ENCODE measurements around the gene SPON1. TPM values are rescaled to one million over a fixed set of nuclear protein-coding genes. Genes with fewer than 3 reads are reported as not detected.

SPON1 gene
- total and polyA plus RNA-seq, 2 of the 8 experiments (the other 6 are each of a cell fraction or from before 2014, with no cell fraction given): 1.5 to 5.4 TPM

- TF ChIP-seq GABPA (IDR thresholded peaks at IDR 0.05; ENCODE audit: borderline replicate concordance, insufficient read depth, low read length) (no peak), CEBPB (IDR thresholded peaks at IDR 0.05; ENCODE audit: low read depth, low read length) (no peak), E2F6 (IDR thresholded peaks at IDR 0.05) (no peak), TEAD4 (IDR thresholded peaks at IDR 0.05; ENCODE audit: low read depth, low read length) (no peak), SIRT6 (IDR thresholded peaks at IDR 0.05; ENCODE audit: low read length) (no peak), SIN3A (conservative IDR thresholded peaks at IDR 0.05 in 1 of 2, IDR thresholded peaks at IDR 0.05 in 1 of 2; ENCODE audit: low read depth in 1 of 2, low read length in 2 of 2) (no peak), CHD7 (IDR thresholded peaks at IDR 0.05; ENCODE audit: insufficient replicate concordance, low read length) (no peak)
Observed at GRCh38 chr11:14225666-14226065, 263.1 kb downstream of the SPON1 start (continued).
